GM12878 (cell line): ENCODE measurements around the gene CCDC159. TPM values are rescaled to one million over a fixed set of nuclear protein-coding genes. Genes with fewer than 3 reads are reported as not detected.

Experiments
- ATAC-seq: fragments of 200-7000 bp; cut with Tn5 transposase; 3 replicates; pipeline ENCODE4 v1.9.1; 2020; ENCODE audit warnings: mild to moderate bottlenecking, moderate library complexity
- BruUV-seq: library from RNA; stranded (reverse); fragments of 400-500 nt; replicated peaks from 2 replicates; lab custom pipeline; 2021; lab: Mats Ljungman, UMichigan
- CTCF ChIA-PET: fragments of 300-600 bp; sonication (Branson Sonifier 250); formaldehyde crosslinking; extraction: SDS; loops from one replicate; lab custom pipeline; 2021; ENCODE audit warnings: inconsistent platforms; lab: Yijun Ruan, JAX
- POLR2A ChIA-PET: fragments of 350-600 bp; formaldehyde crosslinking; extraction: SDS; loops from one replicate; lab custom pipeline; 2021; ENCODE audit warnings: inconsistent platforms; lab: Charles Lee
- RAD21 ChIA-PET: fragments of 300-600 bp; sonication (Branson Sonifier 250); formaldehyde crosslinking; loops from one replicate; lab custom pipeline; 2023; ENCODE audit warnings: antibody characterized with exemption; ENCODE audit not compliant: unreplicated experiment; lab: Charles Lee
- SMC1A ChIA-PET: fragments of 300-600 bp; sonication (Branson Sonifier 250); formaldehyde crosslinking; loops from one replicate; lab custom pipeline; 2023; ENCODE audit not compliant: unreplicated experiment, uncharacterized antibody; lab: Charles Lee
- DNase-seq: peaks from one replicate; pipeline ENCODE4 v3.0.0-alpha.2; 2011; ENCODE audit warnings: low read depth, low spot score
- FAIRE-seq: peaks from 3 replicates; lab custom pipeline; 2011; peaks lifted over from hg19 to GRCh38; lab: Jason Lieb, UNC
- H2AFZ ChIP-seq: 2 replicates; pipeline ENCODE4 v1.6.0; 2011; ENCODE audit warnings: low read depth, low read length, control low read depth; ENCODE audit not compliant: control insufficient read depth
- H3K27ac ChIP-seq: 2 replicates; pipeline ENCODE4 v1.5.1; 2011; ENCODE audit warnings: control low read depth; ENCODE audit not compliant: control insufficient read depth, insufficient read depth
- H3K27me3 ChIP-seq, 2 experiments: replicated peaks in 1 of 2; 2 replicates each; pipeline versions ENCODE4 v1.6.0 to v1.6.1; 2011; ENCODE audit warnings: low read length in 1 of 2; ENCODE audit not compliant: control insufficient read depth in 2 of 2, insufficient read depth in 2 of 2
- H3K36me3 ChIP-seq, 2 experiments: 2 replicates each; pipeline ENCODE4 v1.5.1; 2011; ENCODE audit warnings: low read length in 1 of 2; ENCODE audit not compliant: control insufficient read depth in 2 of 2, insufficient read depth in 2 of 2
- H3K4me1 ChIP-seq: 2 replicates; pipeline ENCODE4 v1.6.1; 2011; ENCODE audit warnings: mild to moderate bottlenecking, low read length, moderate library complexity, mixed read lengths; ENCODE audit not compliant: control insufficient read depth, insufficient read depth
- H3K4me2 ChIP-seq: 2 replicates; pipeline ENCODE4 v1.6.0; 2011; ENCODE audit warnings: control low read depth; ENCODE audit not compliant: control insufficient read depth, insufficient read depth
- H3K4me3 ChIP-seq: fragments of 200-600 bp; sonication (generic); 2 replicates; pipeline ENCODE4 v1.5.1; 2016
- H3K79me2 ChIP-seq: 2 replicates; pipeline ENCODE4 v1.6.0; 2011; ENCODE audit warnings: low read length; ENCODE audit not compliant: control insufficient read depth, insufficient read depth
- H3K9ac ChIP-seq: 2 replicates; pipeline ENCODE4 v1.8.0; 2011; ENCODE audit warnings: low read length, control low read depth, mixed read lengths; ENCODE audit not compliant: control insufficient read depth, insufficient read depth
- H3K9me3 ChIP-seq: replicated peaks from 3 replicates; pipeline ENCODE4 v1.5.1; 2011; ENCODE audit warnings: mild to moderate bottlenecking, low read length; ENCODE audit not compliant: control insufficient read depth, insufficient read depth
- H4K20me1 ChIP-seq: 2 replicates; pipeline ENCODE4 v1.6.0; 2011; ENCODE audit not compliant: control insufficient read depth, insufficient read depth
- CHD2 ChIP-seq: IDR thresholded peaks from 2 replicates; pipeline ENCODE4 v1.6.1; 2011; ENCODE audit warnings: low read depth, low read length, improper control_type of control experiment, borderline replicate concordance
- CHD4 ChIP-seq: fragments of 200-600 bp; sonication (generic); IDR thresholded peaks from 2 replicates; pipeline ENCODE4 v1.6.1; 2016; ENCODE audit warnings: mild to moderate bottlenecking
- JUNB ChIP-seq: IDR thresholded peaks from 2 replicates; pipeline ENCODE4 v1.6.1; 2016; ENCODE audit warnings: antibody characterized with exemption, mild to moderate bottlenecking
- POLR2AphosphoS2 ChIP-seq: IDR thresholded peaks from 2 replicates; pipeline ENCODE4 v1.6.1; 2011; ENCODE audit warnings: low read depth, mild to moderate bottlenecking, low read length, improper control_type of control experiment, moderate library complexity
- RAD21 ChIP-seq: IDR thresholded peaks from 2 replicates; pipeline ENCODE4 v1.6.1; 2011; ENCODE audit warnings: mild to moderate bottlenecking, low read depth, low read length, moderate library complexity; ENCODE audit not compliant: insufficient read depth
- RFX5 ChIP-seq: IDR thresholded peaks from 2 replicates; pipeline ENCODE4 v1.6.1; 2011; ENCODE audit warnings: low read depth, low read length, improper control_type of control experiment
- SMC3 ChIP-seq: IDR thresholded peaks from 2 replicates; pipeline ENCODE4 v1.6.1; 2011; ENCODE audit warnings: low read length, improper control_type of control experiment, borderline replicate concordance
- SRF ChIP-seq, 2 experiments: IDR thresholded peaks; 2 replicates each; pipeline ENCODE4 v1.6.1; 2011; ENCODE audit warnings: low read depth in 2 of 2, low read length in 2 of 2, mild to moderate bottlenecking in 1 of 2, moderate library complexity in 1 of 2
- SUZ12 ChIP-seq: fragments of 200-600 bp; sonication (generic); IDR thresholded peaks from one replicate; pipeline ENCODE4 v1.6.1; 2018; ENCODE audit warnings: antibody characterized with exemption, mild to moderate bottlenecking; ENCODE audit not compliant: unreplicated experiment
- TBL1XR1 ChIP-seq: IDR thresholded peaks from 2 replicates; pipeline ENCODE4 v1.6.1; 2012; ENCODE audit warnings: low read depth, low read length, improper control_type of control experiment
- ZNF24 ChIP-seq: fragments of 450-650 bp; IDR thresholded peaks from 2 replicates; pipeline ENCODE4 v1.6.1; 2017; ENCODE audit warnings: antibody characterized with exemption, mild to moderate bottlenecking
- ZZZ3 ChIP-seq: IDR thresholded peaks from 2 replicates; pipeline ENCODE4 v1.6.1; 2011; ENCODE audit warnings: low read depth; ENCODE audit not compliant: control insufficient read depth, insufficient read length
- WGBS: methylation state at CpG from one replicate; pipeline ENCODE4 v1.1.6; 2016; ENCODE audit warnings: low lambda C conversion rate; ENCODE audit not compliant: insufficient replicate concordance, insufficient coverage; ENCODE audit errors: missing lambda C conversion rate; 5-methylcytosine and 5-hydroxymethylcytosine counted together
- in situ Hi-C: fragments of 300-500 bp; cut with MboI; formaldehyde crosslinking; loops from 9 replicates; pipeline ENCODE4 v1.14.3; 2018; ENCODE audit warnings: mixed read lengths
- intact Hi-C: fragments of 100-400 bp; cut with micrococcal nuclease; formaldehyde crosslinking; loops from one replicate; pipeline ENCODE4 v1.14.2; 2022; ENCODE audit not compliant: unreplicated experiment
- polyA plus RNA-seq, 11 experiments: library from polyadenylated mRNA; depleted of rRNA in 4 of 11; unstranded in 6 of 11; stranded (reverse) in 5 of 11; fragments of >200 nt; fragmentation: Nextera tagmentation in 4 of 11; fragmentation: Illumina TruSeq in 1 of 11; extraction: Ambion mirVana in 4 of 11; extraction: Trizol in 1 of 11; gene quantifications; 1 replicate in 1 of 11; 2 replicates in 10 of 11; pipeline versions ENCODE4 v1.2.1 to v1.2.3, GENCODE V29; 2011 to 2016; ENCODE audit warnings: inconsistent platforms in 2 of 11, missing spikeins in 2 of 11, low read depth in 1 of 11
- total RNA-seq, 4 experiments: library from RNA; depleted of rRNA in 3 of 4; stranded (reverse); fragments of >200 nt in 3 of 4; fragmentation: Illumina TruSeq in 1 of 4; extraction: Trizol in 1 of 4; gene quantifications; 2 replicates each; pipeline versions ENCODE4 v1.2.1 to v1.2.3, GENCODE V29; 2013 to 2021
- TF ChIP-seq, protein P1 (sequence below): fragments of 450-650 bp; IDR thresholded peaks from 2 replicates; pipeline ENCODE4 v1.6.1; 2018; ENCODE audit warnings: mild to moderate bottlenecking, low read depth, moderate library complexity; ENCODE audit not compliant: partially characterized antibody

CCDC159 gene
- total and polyA plus RNA-seq, 10 of the 15 experiments (the other 5 are each of a cell fraction or from before 2014, with no cell fraction given) = 0.61 to 14.7 (median 10.1) TPM

DNA sequence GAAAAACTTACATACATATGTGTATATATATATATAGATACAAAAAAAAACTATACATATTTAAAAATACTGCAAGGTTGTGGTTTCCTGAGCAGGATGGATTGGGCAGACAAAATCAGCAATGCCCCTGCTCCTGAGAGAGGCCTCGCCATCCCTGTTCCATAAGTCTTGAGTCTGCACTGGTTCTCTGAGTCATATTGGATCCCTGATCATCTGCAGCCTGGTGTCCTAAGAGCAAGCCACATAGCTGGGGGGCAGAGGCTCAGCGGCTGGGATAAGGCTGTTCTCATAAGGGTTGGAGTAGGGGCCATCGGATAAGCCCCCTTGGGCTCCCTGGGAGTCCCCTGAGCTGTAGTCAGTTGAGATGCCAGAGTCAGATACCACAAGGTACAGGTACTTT is 31.4 kb downstream of the CCDC159 start:
- ChIA-PET RAD21 (interaction anchor here (0.8 to 5.2 kb wide), 13 partner anchors 9 to 181 kb away, joined by 3 to 36 read pairs (median 3); partner anchors contain the start of genes CCDC159, ECSIT, ELOF1 and TMEM205), CTCF (interaction anchor here (0.6 to 5.6 kb wide), 23 partner anchors 10 to 341 kb away, joined by 3 to 62 read pairs (median 4); partner anchors contain the start of genes CCDC159, ODAD3, PRKCSH and RAB3D)
- intact Hi-C loops = no loop called here

DNA sequence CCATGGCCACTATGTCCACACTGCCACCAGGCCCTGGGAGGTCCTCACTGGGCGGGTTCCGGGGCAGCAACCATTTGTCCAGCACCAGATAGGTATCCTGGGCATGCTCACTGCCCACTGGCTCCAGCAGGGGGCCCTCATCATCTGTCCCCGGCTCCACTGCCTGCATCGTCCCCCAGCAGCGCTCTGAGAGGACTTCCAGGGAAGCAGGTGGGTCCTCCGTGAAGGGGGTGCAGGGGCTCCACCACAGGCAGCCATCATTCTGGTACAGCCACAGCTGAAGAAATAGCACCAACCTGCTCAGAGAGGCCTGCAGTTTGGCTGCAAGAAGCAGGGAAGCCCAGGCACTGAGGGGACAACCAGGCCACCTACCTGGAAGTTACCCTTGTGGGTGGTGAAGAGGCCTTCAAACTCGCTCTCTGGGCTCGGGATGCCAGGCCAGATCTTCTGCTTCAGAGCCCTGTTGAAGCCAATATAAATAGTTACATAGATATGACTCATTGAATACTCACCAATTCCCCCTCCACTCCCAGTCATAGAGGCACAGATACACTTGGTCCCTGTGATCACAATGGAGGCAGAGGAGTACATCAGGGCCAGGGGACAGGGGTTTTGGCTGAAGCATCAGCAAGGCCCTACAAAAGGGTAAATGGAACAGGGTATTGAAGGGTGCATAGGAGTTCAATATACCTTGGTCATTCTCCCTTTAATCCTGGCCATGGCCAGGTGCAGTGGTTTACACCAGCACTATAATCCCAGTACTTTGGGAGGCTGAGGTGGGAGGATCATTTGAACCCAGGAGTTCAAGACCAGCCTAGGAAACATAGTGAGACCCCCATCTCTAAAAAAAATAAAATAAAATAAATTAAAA is 32.2 kb downstream of the CCDC159 start:
- Histone ChIP-seq H3K36me3 (no peaks in the 10 kb centered on the region), H3K79me2 (peaks cover 10% of the 10 kb centered on the region), H3K27ac (no peak overlapping the region), H4K20me1 (no peaks in the 10 kb centered on the region), H3K9ac (no peak overlapping the region), H3K4me3 (no peak overlapping the region), H3K4me1 (peaks cover 31% of the 10 kb centered on the region), H3K9me3 (no peaks in the 10 kb centered on the region), H3K27me3 (peaks cover 0 to 5% of the 10 kb centered on the region in 2 experiments; a peak in 2 of 4 replicates), H2AFZ (no peak overlapping the region), H3K4me2 (peak overlapping the region; percentile 2; the same call in 1 of the 2 replicates)
- ChIA-PET SMC1A (interaction anchor here (0.6 to 6.1 kb wide), 3 partner anchors 43 to 104 kb away, joined by 3 to 40 read pairs (median 30); no protein-coding TSS in a partner anchor), RAD21 (interaction anchor here (1.4 to 5.2 kb wide), 4 partner anchors 67 to 127 kb away, joined by 3 to 36 read pairs (median 15); partner anchors contain the start of gene ZNF653), POLR2A (interaction anchor here (0.6 to 1.7 kb wide), 6 partner anchors 10 to 1413 kb away, joined by 3 to 5 read pairs (median 3); partner anchors contain the start of genes JUNB and ODAD3), CTCF (interaction anchor here (0.6 to 5.6 kb wide), 9 partner anchors 11 to 156 kb away, joined by 3 to 62 read pairs (median 5); partner anchors contain the start of gene TSPAN16)
- intact Hi-C loops = no loop called here
- DNase-seq (no peak), ATAC-seq (no peak), FAIRE-seq (no peak)
- in situ Hi-C loops = no loop called here
- BruUV-seq = no TSS peak
- 70% methylated on average over 8 of the region's 8 CpGs for WGBS
- TF ChIP-seq ZNF24 (no peak), RAD21 (peak; percentile 31; the same call in 1 of the 2 replicates), TBL1XR1 (no peak), POLR2AphosphoS2 (0 out of 2 replicates have a peak, but pooled peaks have one; percentile 23), CHD4 (no peak), SMC3 (peak; percentile 27; the same call in 1 of the 2 replicates)
- TF ChIP-seq, protein P1, sequence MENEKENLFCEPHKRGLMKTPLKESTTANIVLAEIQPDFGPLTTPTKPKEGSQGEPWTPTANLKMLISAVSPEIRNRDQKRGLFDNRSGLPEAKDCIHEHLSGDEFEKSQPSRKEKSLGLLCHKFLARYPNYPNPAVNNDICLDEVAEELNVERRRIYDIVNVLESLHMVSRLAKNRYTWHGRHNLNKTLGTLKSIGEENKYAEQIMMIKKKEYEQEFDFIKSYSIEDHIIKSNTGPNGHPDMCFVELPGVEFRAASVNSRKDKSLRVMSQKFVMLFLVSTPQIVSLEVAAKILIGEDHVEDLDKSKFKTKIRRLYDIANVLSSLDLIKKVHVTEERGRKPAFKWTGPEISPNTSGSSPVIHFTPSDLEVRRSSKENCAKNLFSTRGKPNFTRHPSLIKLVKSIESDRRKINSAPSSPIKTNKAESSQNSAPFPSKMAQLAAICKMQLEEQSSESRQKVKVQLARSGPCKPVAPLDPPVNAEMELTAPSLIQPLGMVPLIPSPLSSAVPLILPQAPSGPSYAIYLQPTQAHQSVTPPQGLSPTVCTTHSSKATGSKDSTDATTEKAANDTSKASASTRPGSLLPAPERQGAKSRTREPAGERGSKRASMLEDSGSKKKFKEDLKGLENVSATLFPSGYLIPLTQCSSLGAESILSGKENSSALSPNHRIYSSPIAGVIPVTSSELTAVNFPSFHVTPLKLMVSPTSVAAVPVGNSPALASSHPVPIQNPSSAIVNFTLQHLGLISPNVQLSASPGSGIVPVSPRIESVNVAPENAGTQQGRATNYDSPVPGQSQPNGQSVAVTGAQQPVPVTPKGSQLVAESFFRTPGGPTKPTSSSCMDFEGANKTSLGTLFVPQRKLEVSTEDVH = no peak

More for the DNA sequence above, 31.4 kb downstream of the CCDC159 start:
- Histone ChIP-seq H3K36me3 (no peaks in the 10 kb centered on the region), H3K4me1 (peaks cover 31% of the 10 kb centered on the region), H3K27me3 (peaks cover 0 to 1% of the 10 kb centered on the region in 2 experiments; a peak in 2 of 4 replicates), H4K20me1 (no peaks in the 10 kb centered on the region), H2AFZ (no peak overlapping the region), H3K27ac (no peak overlapping the region), H3K9ac (no peak overlapping the region), H3K4me2 (0 out of 2 replicates have a peak overlapping the region, but pooled peaks have one; percentile 42), H3K4me3 (no peak overlapping the region), H3K79me2 (peaks cover 10% of the 10 kb centered on the region), H3K9me3 (no peaks in the 10 kb centered on the region)
- WGBS = 100% methylated on average over 3 of the region's 3 CpGs
- SMC1A ChIA-PET = interaction anchor here (0.6 to 6.1 kb wide), 13 partner anchors 9 to 211 kb away, joined by 3 to 40 read pairs (median 4); partner anchors contain the start of genes ANGPTL8, CCDC159, TMEM205 and TSPAN16
- DNase-seq (no peak), ATAC-seq (no peak), FAIRE-seq (no peak)
- in situ Hi-C loops = no loop called here
- POLR2A ChIA-PET = interaction anchor here (1.1 to 4.8 kb wide), 8 partner anchors 9 to 181 kb away, joined by 3 to 48 read pairs (median 4); partner anchors contain the start of genes CCDC159, ELOF1, ODAD3 and RAB3D
- no TSS peak for BruUV-seq
- TF ChIP-seq JUNB (no peak), CHD2 (no peak), ZZZ3 (no peak), SUZ12 (no peak), RFX5 (no peak), SRF (IDR thresholded peaks at IDR 0.05; ENCODE audit: low read depth in 2 of 2, low read length in 2 of 2) (no peak)
